Endothelial cell of hepatic sinusoid (primary cell): Measurements from ENCODE around the gene KATNIP.

ENCODE experiments used
- in situ Hi-C: cut with HindIII; loops from 2 replicates; pipeline ENCODE4 v1.10.0; 2017; ENCODE audit warnings: low sequenced_read_pairs

Gene KATNIP

GRCh38 chr16:27549746-27550581 is at the start of gene KATNIP, which contains the start of gene GTF3C1:
Gene KATNIP (plus strand): TSS chr16:27550144. CDS start chr16:27550171, 27 bp downstream.
Gene GTF3C1 (minus strand): TSS chr16:27549913. CDS start chr16:27549890, 23 bp downstream.
- in situ Hi-C loops: no loop called here

- in situ Hi-C loops: no loop called here
These were observed 49.1 kb upstream of the KATNIP start for GRCh38 chr16:27500801-27501200.

GRCh38 chr16:27503662-27504061 is 46.3 kb upstream of the KATNIP start:
- in situ Hi-C loops: no loop called here

- in situ Hi-C loops: no loop called here
These were observed 44.4 kb upstream of the KATNIP start for GRCh38 chr16:27505297-27506236.

GRCh38 chr16:27506771-27507170 is 43.2 kb upstream of the KATNIP start:
- in situ Hi-C loops: no loop called here

- in situ Hi-C loops: no loop called here
These were observed 41.5 kb upstream of the KATNIP start for GRCh38 chr16:27508476-27508875.

- in situ Hi-C loops: no loop called here
These were observed 38.1 kb upstream of the KATNIP start for GRCh38 chr16:27511657-27512448.

GRCh38 chr16:27514806-27515205 is 35.1 kb upstream of the KATNIP start:
- in situ Hi-C loops: no loop called here

- in situ Hi-C loops: no loop called here
These were observed 34.0 kb upstream of the KATNIP start for GRCh38 chr16:27515874-27516353.

- in situ Hi-C loops: no loop called here
These were observed 33.6 kb upstream of the KATNIP start for GRCh38 chr16:27516365-27516764.

- in situ Hi-C loops: no loop called here
These were observed 32.3 kb upstream of the KATNIP start for GRCh38 chr16:27517664-27518063.

- in situ Hi-C loops: no loop called here
These were observed 31.7 kb upstream of the KATNIP start for GRCh38 chr16:27518226-27518625.

- in situ Hi-C loops: no loop called here
These were observed 28.8 kb upstream of the KATNIP start for GRCh38 chr16:27520982-27521673.

GRCh38 chr16:27522173-27522707 is 27.7 kb upstream of the KATNIP start:
- in situ Hi-C loops: no loop called here

- in situ Hi-C loops: no loop called here
These were observed 23.8 kb upstream of the KATNIP start for GRCh38 chr16:27526180-27526579.

- in situ Hi-C loops: no loop called here
These were observed 21.6 kb upstream of the KATNIP start for GRCh38 chr16:27528294-27528693.

- in situ Hi-C loops: no loop called here
These were observed 20.0 kb upstream of the KATNIP start for GRCh38 chr16:27529962-27530361.

- in situ Hi-C loops: no loop called here
These were observed 18.8 kb upstream of the KATNIP start for GRCh38 chr16:27531186-27531585.
